ENCODE results near the gene SALL1.

DNA sequence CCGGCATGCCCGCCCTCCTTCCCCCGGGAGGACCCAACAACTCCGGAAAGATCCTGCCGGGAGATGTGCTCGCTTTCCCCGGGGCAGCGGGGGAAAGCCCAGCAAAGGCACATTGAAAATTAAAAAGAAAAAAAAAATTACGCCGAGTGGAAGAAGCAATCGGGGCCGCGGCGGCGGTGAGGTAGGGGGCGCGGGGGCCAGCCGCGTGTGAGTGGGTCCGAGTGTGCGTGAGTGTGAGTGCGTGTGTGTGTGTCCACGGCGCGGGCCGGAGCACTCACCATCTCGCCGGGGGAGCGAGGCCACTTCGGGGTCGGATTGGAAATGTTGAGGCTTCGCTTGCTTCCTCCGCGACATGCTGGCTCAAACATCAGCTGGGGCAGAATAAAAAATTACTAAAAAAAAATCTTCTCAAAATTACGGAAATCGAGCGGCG lies at the start of gene SALL1:
- TF ChIP-seq, protein P1, sequence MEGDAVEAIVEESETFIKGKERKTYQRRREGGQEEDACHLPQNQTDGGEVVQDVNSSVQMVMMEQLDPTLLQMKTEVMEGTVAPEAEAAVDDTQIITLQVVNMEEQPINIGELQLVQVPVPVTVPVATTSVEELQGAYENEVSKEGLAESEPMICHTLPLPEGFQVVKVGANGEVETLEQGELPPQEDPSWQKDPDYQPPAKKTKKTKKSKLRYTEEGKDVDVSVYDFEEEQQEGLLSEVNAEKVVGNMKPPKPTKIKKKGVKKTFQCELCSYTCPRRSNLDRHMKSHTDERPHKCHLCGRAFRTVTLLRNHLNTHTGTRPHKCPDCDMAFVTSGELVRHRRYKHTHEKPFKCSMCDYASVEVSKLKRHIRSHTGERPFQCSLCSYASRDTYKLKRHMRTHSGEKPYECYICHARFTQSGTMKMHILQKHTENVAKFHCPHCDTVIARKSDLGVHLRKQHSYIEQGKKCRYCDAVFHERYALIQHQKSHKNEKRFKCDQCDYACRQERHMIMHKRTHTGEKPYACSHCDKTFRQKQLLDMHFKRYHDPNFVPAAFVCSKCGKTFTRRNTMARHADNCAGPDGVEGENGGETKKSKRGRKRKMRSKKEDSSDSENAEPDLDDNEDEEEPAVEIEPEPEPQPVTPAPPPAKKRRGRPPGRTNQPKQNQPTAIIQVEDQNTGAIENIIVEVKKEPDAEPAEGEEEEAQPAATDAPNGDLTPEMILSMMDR (conservative IDR thresholded peaks at IDR 0.05; ENCODE audit: low read depth in 2 of 2), result no peak
- TF ChIP-seq CREB1 (CRISPR knock-in tag; IDR thresholded peaks at IDR 0.05; ENCODE audit: low read depth), result no peak
- TF ChIP-seq EZH2 (IDR thresholded peaks at IDR 0.05; ENCODE audit: low read depth, unreplicated experiment), result no peak
- TF ChIP-seq EZH2phosphoT487 (IDR thresholded peaks at IDR 0.05; ENCODE audit: unreplicated experiment), result no peak
- no peak for TF ChIP-seq POLR2AphosphoS5 (IDR thresholded peaks at IDR 0.05; ENCODE audit: low read depth)
- TF ChIP-seq, protein P2, sequence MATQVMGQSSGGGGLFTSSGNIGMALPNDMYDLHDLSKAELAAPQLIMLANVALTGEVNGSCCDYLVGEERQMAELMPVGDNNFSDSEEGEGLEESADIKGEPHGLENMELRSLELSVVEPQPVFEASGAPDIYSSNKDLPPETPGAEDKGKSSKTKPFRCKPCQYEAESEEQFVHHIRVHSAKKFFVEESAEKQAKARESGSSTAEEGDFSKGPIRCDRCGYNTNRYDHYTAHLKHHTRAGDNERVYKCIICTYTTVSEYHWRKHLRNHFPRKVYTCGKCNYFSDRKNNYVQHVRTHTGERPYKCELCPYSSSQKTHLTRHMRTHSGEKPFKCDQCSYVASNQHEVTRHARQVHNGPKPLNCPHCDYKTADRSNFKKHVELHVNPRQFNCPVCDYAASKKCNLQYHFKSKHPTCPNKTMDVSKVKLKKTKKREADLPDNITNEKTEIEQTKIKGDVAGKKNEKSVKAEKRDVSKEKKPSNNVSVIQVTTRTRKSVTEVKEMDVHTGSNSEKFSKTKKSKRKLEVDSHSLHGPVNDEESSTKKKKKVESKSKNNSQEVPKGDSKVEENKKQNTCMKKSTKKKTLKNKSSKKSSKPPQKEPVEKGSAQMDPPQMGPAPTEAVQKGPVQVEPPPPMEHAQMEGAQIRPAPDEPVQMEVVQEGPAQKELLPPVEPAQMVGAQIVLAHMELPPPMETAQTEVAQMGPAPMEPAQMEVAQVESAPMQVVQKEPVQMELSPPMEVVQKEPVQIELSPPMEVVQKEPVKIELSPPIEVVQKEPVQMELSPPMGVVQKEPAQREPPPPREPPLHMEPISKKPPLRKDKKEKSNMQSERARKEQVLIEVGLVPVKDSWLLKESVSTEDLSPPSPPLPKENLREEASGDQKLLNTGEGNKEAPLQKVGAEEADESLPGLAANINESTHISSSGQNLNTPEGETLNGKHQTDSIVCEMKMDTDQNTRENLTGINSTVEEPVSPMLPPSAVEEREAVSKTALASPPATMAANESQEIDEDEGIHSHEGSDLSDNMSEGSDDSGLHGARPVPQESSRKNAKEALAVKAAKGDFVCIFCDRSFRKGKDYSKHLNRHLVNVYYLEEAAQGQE (IDR thresholded peaks at IDR 0.05; ENCODE audit: unreplicated experiment), result no peak
- TF ChIP-seq, protein P3, sequence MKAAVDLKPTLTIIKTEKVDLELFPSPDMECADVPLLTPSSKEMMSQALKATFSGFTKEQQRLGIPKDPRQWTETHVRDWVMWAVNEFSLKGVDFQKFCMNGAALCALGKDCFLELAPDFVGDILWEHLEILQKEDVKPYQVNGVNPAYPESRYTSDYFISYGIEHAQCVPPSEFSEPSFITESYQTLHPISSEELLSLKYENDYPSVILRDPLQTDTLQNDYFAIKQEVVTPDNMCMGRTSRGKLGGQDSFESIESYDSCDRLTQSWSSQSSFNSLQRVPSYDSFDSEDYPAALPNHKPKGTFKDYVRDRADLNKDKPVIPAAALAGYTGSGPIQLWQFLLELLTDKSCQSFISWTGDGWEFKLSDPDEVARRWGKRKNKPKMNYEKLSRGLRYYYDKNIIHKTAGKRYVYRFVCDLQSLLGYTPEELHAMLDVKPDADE (IDR thresholded peaks at IDR 0.05), result no peak
- TF ChIP-seq ZNF114 (CRISPR knock-in tag; IDR thresholded peaks at IDR 0.05), result no peak
- TF ChIP-seq JUNB (IDR thresholded peaks at IDR 0.05; ENCODE audit: unreplicated experiment), result no peak
- TF ChIP-seq, protein P4, sequence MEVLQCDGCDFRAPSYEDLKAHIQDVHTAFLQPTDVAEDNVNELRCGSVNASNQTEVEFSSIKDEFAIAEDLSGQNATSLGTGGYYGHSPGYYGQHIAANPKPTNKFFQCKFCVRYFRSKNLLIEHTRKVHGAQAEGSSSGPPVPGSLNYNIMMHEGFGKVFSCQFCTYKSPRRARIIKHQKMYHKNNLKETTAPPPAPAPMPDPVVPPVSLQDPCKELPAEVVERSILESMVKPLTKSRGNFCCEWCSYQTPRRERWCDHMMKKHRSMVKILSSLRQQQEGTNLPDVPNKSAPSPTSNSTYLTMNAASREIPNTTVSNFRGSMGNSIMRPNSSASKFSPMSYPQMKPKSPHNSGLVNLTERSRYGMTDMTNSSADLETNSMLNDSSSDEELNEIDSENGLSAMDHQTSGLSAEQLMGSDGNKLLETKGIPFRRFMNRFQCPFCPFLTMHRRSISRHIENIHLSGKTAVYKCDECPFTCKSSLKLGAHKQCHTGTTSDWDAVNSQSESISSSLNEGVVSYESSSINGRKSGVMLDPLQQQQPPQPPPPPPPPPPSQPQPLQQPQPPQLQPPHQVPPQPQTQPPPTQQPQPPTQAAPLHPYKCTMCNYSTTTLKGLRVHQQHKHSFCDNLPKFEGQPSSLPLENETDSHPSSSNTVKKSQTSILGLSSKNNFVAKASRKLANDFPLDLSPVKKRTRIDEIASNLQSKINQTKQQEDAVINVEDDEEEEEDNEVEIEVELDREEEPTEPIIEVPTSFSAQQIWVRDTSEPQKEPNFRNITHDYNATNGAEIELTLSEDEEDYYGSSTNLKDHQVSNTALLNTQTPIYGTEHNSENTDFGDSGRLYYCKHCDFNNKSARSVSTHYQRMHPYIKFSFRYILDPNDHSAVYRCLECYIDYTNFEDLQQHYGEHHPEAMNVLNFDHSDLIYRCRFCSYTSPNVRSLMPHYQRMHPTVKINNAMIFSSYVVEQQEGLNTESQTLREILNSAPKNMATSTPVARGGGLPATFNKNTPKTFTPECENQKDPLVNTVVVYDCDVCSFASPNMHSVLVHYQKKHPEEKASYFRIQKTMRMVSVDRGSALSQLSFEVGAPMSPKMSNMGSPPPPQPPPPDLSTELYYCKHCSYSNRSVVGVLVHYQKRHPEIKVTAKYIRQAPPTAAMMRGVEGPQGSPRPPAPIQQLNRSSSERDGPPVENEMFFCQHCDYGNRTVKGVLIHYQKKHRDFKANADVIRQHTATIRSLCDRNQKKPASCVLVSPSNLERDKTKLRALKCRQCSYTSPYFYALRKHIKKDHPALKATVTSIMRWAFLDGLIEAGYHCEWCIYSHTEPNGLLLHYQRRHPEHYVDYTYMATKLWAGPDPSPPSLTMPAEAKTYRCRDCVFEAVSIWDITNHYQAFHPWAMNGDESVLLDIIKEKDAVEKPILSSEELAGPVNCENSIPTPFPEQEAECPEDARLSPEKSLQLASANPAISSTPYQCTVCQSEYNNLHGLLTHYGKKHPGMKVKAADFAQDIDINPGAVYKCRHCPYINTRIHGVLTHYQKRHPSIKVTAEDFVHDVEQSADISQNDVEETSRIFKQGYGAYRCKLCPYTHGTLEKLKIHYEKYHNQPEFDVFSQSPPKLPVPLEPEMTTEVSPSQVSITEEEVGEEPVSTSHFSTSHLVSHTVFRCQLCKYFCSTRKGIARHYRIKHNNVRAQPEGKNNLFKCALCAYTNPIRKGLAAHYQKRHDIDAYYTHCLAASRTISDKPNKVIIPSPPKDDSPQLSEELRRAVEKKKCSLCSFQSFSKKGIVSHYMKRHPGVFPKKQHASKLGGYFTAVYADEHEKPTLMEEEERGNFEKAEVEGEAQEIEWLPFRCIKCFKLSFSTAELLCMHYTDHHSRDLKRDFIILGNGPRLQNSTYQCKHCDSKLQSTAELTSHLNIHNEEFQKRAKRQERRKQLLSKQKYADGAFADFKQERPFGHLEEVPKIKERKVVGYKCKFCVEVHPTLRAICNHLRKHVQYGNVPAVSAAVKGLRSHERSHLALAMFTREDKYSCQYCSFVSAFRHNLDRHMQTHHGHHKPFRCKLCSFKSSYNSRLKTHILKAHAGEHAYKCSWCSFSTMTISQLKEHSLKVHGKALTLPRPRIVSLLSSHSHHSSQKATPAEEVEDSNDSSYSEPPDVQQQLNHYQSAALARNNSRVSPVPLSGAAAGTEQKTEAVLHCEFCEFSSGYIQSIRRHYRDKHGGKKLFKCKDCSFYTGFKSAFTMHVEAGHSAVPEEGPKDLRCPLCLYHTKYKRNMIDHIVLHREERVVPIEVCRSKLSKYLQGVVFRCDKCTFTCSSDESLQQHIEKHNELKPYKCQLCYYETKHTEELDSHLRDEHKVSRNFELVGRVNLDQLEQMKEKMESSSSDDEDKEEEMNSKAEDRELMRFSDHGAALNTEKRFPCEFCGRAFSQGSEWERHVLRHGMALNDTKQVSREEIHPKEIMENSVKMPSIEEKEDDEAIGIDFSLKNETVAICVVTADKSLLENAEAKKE (CRISPR knock-in tag; IDR thresholded peaks at IDR 0.05), result no peak
- no peak for TF ChIP-seq NANOG (IDR thresholded peaks at IDR 0.05; ENCODE audit: borderline replicate concordance)
